Stimulated activated CD4-positive, alpha-beta T cell treated with anti-CD3 and anti-CD28 coated beads, Interleukin-4, amount 100 ng/mL, for 24 hours (primary cell): ENCODE results near the gene DLGAP1.
A peak's percentile ranks its signal among the peaks of the same experiment; 100 is the strongest.

Experiments used
- DNase-seq: peaks from one replicate; pipeline ENCODE4 v3.0.0-alpha.2; 2020

Gene DLGAP1

DNA sequence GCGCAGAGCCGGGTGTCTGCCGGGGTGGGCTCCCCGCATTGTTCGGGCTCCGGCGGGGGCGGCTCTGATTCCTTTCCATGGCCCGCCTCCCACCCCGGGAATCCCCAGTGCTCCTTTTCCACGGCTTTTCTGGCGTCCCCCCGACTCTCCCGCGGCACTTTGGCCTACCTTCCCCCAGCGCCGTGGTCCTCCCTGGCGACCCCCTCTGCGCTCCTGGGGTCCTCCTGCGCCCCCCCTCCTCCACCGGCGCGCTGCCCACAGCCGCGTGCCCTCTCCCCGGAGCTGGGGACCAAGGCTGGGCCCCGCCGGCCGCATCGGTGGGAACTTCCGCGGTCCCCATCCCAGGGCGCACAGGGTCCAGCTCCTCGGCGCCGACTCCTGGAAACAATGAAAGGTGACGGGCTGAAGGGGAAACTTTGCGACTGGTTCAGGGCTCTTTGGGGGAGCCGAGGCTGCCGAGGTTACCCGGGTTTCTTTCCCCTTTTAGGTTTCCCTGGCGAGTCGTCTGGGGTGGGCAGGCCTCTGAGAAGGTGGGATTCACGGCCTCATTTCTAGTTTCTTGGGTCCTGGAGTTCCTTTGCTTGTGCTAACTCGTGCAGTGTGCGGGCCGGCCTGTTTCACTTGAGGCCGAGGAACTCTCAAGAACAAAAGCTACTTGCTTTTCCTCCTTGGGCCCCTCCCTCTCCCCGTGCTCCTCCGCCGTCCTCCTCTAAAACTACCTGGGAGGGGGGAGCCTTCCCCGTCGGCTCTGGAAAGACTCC lies 1002.9 kb downstream of the DLGAP1 start:
- DNase-seq, result peak; percentile 38

DNA sequence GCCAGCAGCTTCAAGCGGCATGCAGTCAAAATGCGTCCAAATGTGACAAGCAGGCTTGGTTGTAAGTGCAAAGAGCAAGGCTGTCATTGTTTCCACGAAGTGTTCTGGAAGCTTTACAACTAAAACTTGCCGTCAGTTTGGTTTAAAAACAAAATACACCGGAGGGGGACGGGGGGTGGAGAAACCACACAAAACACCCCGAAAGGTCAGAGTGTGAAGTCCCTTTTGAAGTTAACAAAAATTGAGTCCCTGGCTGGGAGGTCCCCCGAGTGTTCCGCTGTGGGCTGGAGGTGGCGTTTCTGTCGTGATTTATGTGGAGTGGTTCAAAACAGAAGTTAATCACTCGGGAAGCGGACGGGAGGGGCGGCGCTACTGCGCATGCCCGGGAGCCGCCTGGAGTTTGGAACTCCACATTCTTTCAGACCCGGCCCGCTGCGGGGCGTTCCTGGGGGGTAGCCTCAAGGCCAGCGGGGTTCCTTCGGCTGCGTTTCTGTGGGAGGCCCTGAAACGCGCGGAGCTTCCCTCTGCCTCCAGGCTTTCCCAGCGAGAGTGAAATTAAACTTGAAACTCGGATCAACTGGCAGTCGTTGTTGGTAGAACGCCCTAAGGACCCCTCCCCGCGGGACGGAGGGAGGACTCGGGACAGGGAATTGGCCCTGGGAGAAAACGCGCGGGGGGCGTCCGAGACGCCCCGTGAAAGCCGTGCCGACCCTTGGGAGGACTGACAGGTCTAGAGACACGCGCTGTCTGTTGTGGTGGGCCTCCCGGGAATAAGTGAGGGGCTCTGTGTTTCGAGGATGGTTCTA lies 1003.7 kb downstream of the DLGAP1 start:
- peak; percentile 89 for DNase-seq

DNA sequence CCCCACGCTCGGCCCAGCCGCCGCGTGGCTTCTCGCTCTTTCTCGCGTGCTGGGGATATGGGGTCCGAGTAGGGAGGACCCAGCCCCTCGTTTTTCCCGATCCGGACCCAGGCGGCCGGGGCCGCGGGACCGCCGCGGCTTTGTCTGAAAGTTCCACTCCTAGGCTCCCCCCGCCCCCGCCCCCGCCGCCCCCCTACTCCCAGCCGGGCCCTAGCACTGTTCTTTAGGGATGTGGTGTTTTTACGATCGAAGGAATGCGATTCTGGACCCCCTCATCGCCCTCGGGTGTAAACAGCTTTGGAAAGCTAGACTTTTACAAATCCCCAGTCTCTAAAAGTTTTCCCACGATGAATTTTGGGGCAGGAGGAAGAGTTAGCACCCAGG lies 1004.3 kb downstream of the DLGAP1 start:
- DNase-seq, result no peak

DNA sequence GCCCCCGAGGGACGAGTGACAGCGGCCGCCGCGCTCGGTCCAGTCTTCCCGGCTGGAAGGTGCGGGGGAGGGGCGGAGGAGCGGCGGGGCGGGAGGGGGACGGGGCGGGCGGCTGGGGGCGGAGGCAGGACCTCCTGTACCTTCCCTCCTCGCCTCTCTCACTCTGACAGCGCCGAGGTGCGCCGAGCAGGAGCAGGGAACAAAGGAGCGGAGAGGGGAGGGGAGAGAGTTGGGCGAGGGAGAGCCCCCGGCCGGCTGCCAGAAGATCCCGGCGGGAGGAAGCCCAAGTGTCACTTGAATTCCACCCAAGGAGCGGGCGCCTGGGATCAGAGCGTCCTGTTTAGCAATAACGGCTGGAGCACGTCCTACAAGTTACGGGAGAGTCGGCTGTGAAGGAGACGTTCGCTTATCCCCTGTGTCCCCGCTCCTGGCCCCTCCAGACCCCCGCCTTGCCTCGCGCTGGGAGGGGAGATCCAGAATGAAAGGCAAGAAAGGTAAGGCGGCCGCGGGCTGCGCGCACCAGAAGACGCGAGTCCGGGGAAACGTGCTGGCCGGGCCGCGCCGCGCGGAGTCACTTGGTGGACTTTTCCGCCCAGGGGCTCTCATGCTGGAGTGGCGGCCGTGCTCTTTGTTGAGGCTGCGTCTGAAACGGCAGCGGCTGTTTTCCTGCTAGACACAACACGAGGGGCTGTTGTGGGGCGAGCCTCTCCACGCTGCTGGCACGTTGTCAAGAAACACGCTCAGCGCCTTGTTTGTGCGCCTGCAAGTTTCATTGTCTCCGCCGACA lies 1004.9 kb downstream of the DLGAP1 start, which contains the start of gene TGIF1:
Gene TGIF1, plus strand, starts transcription at position 161 of the 787 bp plus-strand sequence. Its CDS starts 318 bp downstream, at position 479.
- peak; percentile 72 for DNase-seq

DNA sequence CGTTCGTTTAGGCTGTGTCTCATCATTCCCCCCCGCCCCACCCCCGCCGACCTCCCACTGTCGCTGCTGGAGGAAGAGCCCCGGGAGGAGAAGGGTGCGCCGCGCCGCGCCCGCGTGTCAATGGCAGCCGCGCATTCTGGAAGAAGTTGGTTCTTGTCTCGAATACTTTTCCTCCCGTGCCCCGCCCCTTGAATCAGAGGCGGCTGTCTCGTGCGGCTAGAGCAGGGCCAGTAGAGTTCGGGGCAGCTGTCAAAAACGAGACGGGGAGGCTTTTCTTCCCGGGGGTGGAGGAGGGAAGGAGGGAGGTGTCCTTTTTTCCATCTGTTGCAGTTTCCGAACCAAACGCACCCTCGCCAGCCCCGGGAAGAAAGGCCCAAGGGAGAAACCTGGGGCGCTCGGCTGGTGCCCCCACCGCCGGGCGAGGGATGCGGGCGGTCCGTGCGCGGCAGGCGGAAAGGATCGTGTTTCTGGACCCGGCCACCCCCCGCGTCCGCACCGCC lies 1005.5 kb downstream of the DLGAP1 start:
- peak; percentile 78 for DNase-seq

DNA sequence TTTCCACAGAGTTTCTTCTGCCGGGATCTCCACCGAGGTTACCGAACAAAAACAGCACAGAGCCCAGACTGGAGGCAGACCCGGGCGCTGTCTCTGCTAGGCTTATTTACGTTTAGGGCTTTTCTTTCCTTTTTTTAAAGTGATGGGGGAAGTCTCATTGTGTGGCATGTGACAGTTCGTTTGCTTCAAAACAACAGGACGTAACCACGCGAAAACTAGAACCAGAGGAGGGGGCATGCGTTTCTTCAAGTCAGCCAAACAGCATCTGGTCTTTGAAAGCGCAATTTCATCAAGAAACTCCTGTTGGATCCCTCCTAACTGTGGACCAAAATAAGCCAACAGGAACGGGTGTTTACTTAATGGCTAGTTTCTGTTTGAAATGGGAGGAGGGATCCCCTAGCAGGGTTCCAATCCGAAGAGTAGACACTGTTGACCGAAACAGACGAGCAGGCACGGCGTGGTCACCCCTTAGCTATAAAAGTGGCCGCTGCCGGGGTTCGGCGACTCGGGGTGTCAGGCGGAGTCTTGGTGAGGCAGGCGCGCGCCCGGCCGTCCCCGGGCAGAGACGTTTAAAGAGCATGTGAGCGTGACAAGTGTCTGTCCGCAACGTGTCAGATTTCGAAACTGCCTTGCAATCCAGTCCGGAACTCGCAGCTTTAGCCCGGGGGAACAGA lies 1006.1 kb downstream of the DLGAP1 start:
- peak; percentile 60 for DNase-seq

DNA sequence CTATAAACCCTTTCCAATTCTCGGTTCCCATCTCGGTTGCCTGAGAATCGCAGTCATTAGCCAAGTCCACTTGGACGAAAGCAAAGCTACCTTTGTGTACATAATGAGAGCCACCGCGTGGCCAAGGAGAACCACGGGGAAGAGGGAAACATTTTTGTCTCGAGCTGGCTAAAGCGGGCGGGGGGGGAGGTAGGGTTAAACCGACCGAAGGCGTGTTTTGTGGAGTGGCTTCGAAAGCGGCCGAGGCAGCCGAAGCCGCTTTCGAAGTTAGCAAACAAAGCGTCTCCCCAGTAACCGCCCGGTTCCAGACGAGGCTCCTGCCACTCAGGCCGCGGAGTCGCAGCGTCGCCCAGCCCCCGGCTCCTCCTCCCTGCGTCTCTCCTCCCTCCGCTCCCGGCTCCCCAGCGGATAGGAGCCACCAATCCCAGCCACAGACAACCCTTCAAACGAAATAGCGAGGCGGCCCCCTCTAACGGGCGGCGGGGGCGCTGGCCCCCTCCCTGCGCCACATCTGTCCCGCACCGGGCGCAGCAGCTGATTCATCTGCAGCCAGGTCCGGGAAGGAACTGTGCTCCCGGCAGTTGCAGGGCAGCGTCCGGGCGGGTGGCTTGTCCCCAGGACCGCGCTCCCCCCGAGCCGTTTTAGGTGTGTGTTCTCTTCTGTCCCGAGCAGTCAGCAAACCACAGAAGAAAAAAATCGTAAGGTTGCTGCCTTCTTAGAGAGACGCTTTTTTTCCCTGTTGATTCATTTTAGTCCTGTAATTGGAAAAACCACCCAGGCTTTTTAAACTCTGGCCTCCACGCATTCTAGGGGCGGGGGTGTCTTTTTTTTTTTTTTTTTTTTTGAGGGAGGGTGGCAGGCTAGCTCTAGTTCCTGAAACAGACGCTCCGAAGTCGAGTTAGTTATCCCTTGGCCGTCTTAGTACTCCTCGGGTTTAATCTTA lies 1006.9 kb downstream of the DLGAP1 start:
- DNase-seq, result peak; percentile 83

DNA sequence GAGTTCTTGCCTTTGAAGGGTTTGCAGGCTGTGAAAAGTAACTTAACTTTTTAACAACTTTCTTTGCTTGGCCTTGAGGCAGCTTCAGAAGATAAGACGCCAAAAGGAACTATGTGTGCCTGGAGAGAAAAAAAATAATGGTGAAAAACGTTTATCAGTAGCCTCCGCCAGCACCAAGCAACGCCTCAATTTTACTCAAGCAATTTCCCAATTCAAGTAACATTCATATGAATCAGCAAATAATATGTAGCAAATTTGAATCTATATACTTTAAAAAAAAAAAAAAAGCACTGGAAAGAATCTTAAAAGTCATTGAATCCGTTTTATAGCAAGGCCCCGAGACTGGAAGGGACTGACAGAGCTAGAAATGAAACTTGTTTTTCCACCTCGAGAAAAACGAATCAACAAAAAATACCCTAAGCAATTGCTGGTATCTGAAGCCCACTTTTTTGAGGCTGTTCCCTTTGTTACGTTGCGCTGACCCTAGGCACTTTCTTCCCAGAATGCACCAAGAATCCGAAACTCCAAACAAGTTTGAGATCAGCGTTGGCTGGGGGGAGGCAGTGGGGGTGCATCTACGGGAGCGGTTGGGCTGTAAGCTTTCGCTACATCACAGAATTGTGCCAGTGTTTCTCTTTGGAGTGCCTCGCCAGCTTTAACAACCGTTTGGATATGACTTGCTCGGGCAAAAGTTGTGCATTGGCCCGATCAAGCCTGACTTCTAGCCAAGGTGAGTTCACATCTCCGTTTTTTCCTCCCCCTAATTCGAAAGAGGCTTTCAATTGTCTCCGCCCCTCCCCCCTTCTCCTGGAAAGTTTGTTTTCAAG lies 1007.8 kb downstream of the DLGAP1 start:
- DNase-seq, result no peak
